Testis (tissue), 3 donors: ENCODE measurements around the gene PRCC. TPM values are rescaled to one million over a fixed set of nuclear protein-coding genes. Genes with fewer than 3 reads are reported as not detected.

Experiments used
- DNase-seq: peaks from one replicate; pipeline ENCODE4 v3.0.0-alpha.2; 2019
- H3K27ac ChIP-seq, 2 donors: fragments of 200-600 bp; sonication (generic); one replicate each; pipeline ENCODE4 v1.5.1; 2019
- H3K27me3 ChIP-seq: fragments of 200-600 bp; sonication (generic); one replicate; pipeline ENCODE4 v1.5.1; 2019
- H3K36me3 ChIP-seq: fragments of 200-600 bp; sonication (generic); one replicate; pipeline ENCODE4 v1.5.1; 2017; ENCODE audit warnings: low read depth; ENCODE audit errors: missing control alignments
- H3K4me1 ChIP-seq: fragments of 200-600 bp; sonication (generic); one replicate; pipeline ENCODE4 v1.5.1; 2019
- H3K4me3 ChIP-seq, 2 donors: fragments of 200-600 bp; sonication (generic); one replicate each; pipeline ENCODE4 v1.5.1; 2017 to 2019
- H3K9me3 ChIP-seq: fragments of 200-600 bp; sonication (generic); one replicate; pipeline ENCODE4 v1.5.1; 2017
- POLR2A ChIP-seq: fragments of 450-650 bp; IDR thresholded peaks from one replicate; pipeline ENCODE4 v1.6.1; 2017; ENCODE audit warnings: antibody characterized with exemption, mild to moderate bottlenecking, moderate library complexity
- WGBS, 2 donors: methylation state at CpG; one replicate each; pipeline ENCODE4 v1.1.5; 2018; 5-methylcytosine and 5-hydroxymethylcytosine counted together
- intact Hi-C: fragments of 100-400 bp; cut with DNase I; formaldehyde crosslinking; loops from one replicate; pipeline ENCODE4 v1.15.1; 2023; ENCODE audit warnings: low total_unique reads
- polyA plus RNA-seq: library from polyadenylated mRNA; stranded (reverse); fragments of 350-450 nt; fragmentation: Illumina TruSeq; extraction: RNeasy Lipid Tissue Mini Kit (QIAGEN cat#74804); gene quantifications from one replicate; pipeline ENCODE4 v1.2.3, GENCODE V29; 2014; ENCODE audit warnings: low read depth, low replicate concordance; ENCODE audit not compliant: insufficient read depth
- total RNA-seq, 2 donors: library from RNA; depleted of rRNA; stranded (reverse); fragments of >200 nt; gene quantifications; one replicate each; pipeline ENCODE4 v1.2.3, GENCODE V29; 2016
- TF ChIP-seq, protein P1 (sequence below), 3 experiments: fragments of 450-650 bp in 2 of 3; fragments of 200-600 bp in 1 of 3; sonication (generic) in 1 of 3; IDR thresholded peaks; one replicate each; pipeline ENCODE4 v1.5.1; 2016 to 2019; ENCODE audit warnings: antibody characterized with exemption in 3 of 3, mild to moderate bottlenecking in 2 of 3, moderate library complexity in 1 of 3

Gene PRCC
- total and polyA plus RNA-seq, 3 donors from 2014 or later, result 53.3 to 68.3 (median 62.0) TPM

GRCh38 chr1:156832434-156832833 lies 65.1 kb downstream of the PRCC start:
- Histone ChIP-seq H3K36me3 (no peaks in the 10 kb centered on the region), H3K9me3 (no peaks in the 10 kb centered on the region), H3K27ac (no peak overlapping the region), H3K4me3 (no peak overlapping the region), H3K4me1 (no peaks in the 10 kb centered on the region), H3K27me3 (no peaks in the 10 kb centered on the region)
- no peak for TF ChIP-seq POLR2A
- TF ChIP-seq, protein P1, sequence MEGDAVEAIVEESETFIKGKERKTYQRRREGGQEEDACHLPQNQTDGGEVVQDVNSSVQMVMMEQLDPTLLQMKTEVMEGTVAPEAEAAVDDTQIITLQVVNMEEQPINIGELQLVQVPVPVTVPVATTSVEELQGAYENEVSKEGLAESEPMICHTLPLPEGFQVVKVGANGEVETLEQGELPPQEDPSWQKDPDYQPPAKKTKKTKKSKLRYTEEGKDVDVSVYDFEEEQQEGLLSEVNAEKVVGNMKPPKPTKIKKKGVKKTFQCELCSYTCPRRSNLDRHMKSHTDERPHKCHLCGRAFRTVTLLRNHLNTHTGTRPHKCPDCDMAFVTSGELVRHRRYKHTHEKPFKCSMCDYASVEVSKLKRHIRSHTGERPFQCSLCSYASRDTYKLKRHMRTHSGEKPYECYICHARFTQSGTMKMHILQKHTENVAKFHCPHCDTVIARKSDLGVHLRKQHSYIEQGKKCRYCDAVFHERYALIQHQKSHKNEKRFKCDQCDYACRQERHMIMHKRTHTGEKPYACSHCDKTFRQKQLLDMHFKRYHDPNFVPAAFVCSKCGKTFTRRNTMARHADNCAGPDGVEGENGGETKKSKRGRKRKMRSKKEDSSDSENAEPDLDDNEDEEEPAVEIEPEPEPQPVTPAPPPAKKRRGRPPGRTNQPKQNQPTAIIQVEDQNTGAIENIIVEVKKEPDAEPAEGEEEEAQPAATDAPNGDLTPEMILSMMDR (IDR thresholded peaks at IDR 0.05), result no peak
- intact Hi-C loops, result no loop called here
- 74 to 81% methylated on average over 5 of the region's 5 CpGs for WGBS, 2 donors
- DNase-seq, result no peak

- Histone ChIP-seq H3K9me3 (no peaks in the 10 kb centered on the region), H3K4me1 (no peaks in the 10 kb centered on the region), H3K27me3 (no peaks in the 10 kb centered on the region), H3K27ac (no peak overlapping the region), H3K4me3 (no peak overlapping the region), H3K36me3 (no peaks in the 10 kb centered on the region)
- TF ChIP-seq, protein P1 (IDR thresholded peaks at IDR 0.05), result no peak
- no peak for TF ChIP-seq POLR2A
- intact Hi-C loops, result no loop called here
- WGBS, 2 donors, result 55 to 75% methylated on average over 2 of the region's 2 CpGs
- DNase-seq, result peak; percentile 44
These were observed 66.3 kb downstream of the PRCC start for GRCh38 chr1:156833603-156834002.

DNA sequence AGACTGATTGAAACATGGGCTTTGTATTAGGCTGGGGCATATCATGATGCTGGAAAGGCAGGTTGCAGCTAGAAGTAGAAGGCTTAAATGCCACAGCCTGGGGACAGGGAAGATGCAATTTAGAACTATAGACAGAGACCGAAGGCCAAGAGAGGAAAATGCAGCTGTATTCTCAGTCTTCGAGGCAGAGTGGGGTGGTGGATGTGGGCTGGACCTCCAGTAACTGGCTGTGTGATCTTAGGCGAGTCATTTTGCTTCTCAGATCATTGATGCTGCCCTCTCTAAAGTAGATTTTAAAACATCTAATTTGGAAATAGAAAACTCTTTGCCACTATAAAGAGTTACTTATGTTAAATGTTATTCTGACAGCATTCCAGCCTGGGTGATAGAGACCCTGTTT lies 67.0 kb downstream of the PRCC start:
- H3K27ac ChIP-seq, result no peak overlapping the region
- no peak for DNase-seq
- H3K27me3 ChIP-seq, result no peaks in the 10 kb centered on the region
- intact Hi-C loops, result no loop called here
- TF ChIP-seq, protein P1 (IDR thresholded peaks at IDR 0.05), result no peak
- no peak for TF ChIP-seq POLR2A
- no peaks in the 10 kb centered on the region for H3K9me3 ChIP-seq
- no peak overlapping the region for H3K4me3 ChIP-seq
- H3K4me1 ChIP-seq, result no peaks in the 10 kb centered on the region
- H3K36me3 ChIP-seq, result no peaks in the 10 kb centered on the region
- 81 to 93% methylated on average over 3 of the region's 3 CpGs for WGBS, 2 donors

DNA sequence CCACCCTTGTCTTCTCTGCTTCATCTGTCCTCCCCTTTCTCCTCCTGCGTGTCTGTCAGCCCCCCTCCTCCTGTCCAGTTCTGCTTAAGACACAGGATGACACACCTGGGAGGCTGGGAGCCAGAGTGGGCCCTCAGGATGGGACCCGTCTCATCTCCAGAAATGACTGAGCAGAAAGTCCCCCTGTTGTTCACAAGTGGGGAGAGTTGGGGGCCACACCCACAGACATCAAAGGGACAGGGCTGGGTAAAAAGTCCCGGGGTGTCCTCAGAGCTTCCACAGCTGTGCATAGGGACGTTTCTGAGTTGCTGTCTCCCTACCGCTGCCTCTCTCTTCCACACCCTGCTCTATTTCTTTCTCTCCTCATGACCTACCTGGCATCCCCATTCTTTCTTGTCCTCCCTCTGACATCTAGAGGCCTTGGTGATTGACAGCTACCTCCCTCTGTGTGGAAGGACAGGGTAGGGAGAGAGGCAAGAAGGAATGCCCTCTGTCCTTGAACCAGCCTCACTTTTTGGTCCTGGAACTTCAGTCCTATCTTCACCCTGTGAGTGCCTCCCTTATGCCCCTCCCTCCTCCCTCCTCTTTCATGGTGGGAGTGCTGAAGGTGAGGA lies 68.8 kb downstream of the PRCC start:
- Histone ChIP-seq H3K4me3 (no peak overlapping the region), H3K27ac (no peak overlapping the region), H3K27me3 (no peaks in the 10 kb centered on the region), H3K9me3 (no peaks in the 10 kb centered on the region), H3K4me1 (no peaks in the 10 kb centered on the region), H3K36me3 (no peaks in the 10 kb centered on the region)
- 71 to 79% methylated on average over 5 of the region's 5 CpGs for whole genome bisulfite sequencing, 2 donors
- no peak for DNase-seq
- intact Hi-C loops, result no loop called here
- no peak for TF ChIP-seq POLR2A
- TF ChIP-seq, protein P1 (IDR thresholded peaks at IDR 0.05), result no peak

DNA sequence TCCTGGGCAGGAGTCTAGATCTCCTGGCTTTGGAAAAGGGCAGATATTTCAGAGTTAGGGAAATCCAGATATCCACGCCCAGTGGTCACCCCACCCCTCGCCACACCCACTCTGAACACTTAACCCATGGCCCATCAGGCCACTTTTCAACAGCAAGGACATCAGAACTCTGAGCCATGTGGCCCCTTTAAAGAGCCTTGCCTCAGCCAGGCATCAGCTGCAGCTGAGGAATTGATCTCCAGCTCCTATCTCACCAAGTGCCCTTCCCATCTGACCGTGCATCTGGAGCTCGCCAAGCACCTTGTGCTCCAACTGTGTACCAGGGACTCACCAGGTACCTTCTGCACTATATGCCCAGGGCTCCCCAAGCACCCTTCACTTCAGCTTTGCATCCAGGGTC lies 69.6 kb downstream of the PRCC start:
- no peak for TF ChIP-seq POLR2A
- TF ChIP-seq, protein P1 (IDR thresholded peaks at IDR 0.05), result no peak
- Histone ChIP-seq H3K9me3 (no peaks in the 10 kb centered on the region), H3K4me1 (no peaks in the 10 kb centered on the region), H3K36me3 (no peaks in the 10 kb centered on the region), H3K27me3 (no peaks in the 10 kb centered on the region), H3K27ac (no peak overlapping the region), H3K4me3 (no peak overlapping the region)
- WGBS, 2 donors, result 94 to 100% methylated on average over 2 to 4 of the region's 4 CpGs
- intact Hi-C loops, result no loop called here
- no peak for DNase-seq
